MM.1S (cell line): ENCODE measurements around the gene RPL38.

ENCODE experiments used
- DNase-seq: peaks from one replicate; pipeline ENCODE4 v3.0.0-alpha.2; 2015
- H2AFZ ChIP-seq: fragments of 300-600 bp; sonication (generic); 2 replicates; pipeline ENCODE4 v1.6.0; 2016; ENCODE audit warnings: antibody characterized with exemption, low read length
- H3F3A ChIP-seq: fragments of 300-600 bp; sonication (generic); 2 replicates; pipeline ENCODE4 v1.6.1; 2016; ENCODE audit warnings: mild to moderate bottlenecking, antibody characterized with exemption, low read length, moderate library complexity, mixed read lengths; ENCODE audit not compliant: insufficient read depth
- H3K27ac ChIP-seq: fragments of 300-600 bp; sonication (generic); 2 replicates; pipeline ENCODE4 v1.5.1; 2016; ENCODE audit warnings: mild to moderate bottlenecking, low read length
- H3K27me3 ChIP-seq: fragments of 300-600 bp; sonication (generic); replicated peaks from 2 replicates; pipeline ENCODE4 v1.6.0; 2016; ENCODE audit warnings: low read length; ENCODE audit not compliant: insufficient read depth
- H3K36me3 ChIP-seq: fragments of 300-600 bp; sonication (generic); replicated peaks from 2 replicates; pipeline ENCODE4 v1.6.1; 2016; ENCODE audit warnings: mild to moderate bottlenecking, low read length, mixed read lengths; ENCODE audit not compliant: insufficient read depth
- H3K4me1 ChIP-seq: fragments of 300-600 bp; sonication (generic); 2 replicates; pipeline ENCODE4 v1.6.1; 2016; ENCODE audit warnings: low read length, mixed read lengths
- H3K4me2 ChIP-seq: fragments of 300-600 bp; sonication (generic); 2 replicates; pipeline ENCODE4 v1.6.0; 2016; ENCODE audit warnings: low read depth, low read length
- H3K4me3 ChIP-seq: fragments of 300-600 bp; sonication (generic); 2 replicates; pipeline ENCODE4 v1.5.1; 2016; ENCODE audit warnings: low read length, mixed read lengths
- H3K79me2 ChIP-seq: fragments of 300-600 bp; sonication (generic); 2 replicates; pipeline ENCODE4 v1.6.1; 2016; ENCODE audit warnings: mixed run types, low read length, mixed read lengths
- H3K9ac ChIP-seq: fragments of 300-600 bp; sonication (generic); 2 replicates; pipeline ENCODE4 v1.6.1; 2016; ENCODE audit warnings: low read length, mixed read lengths
- H3K9me2 ChIP-seq: fragments of 300-600 bp; sonication (generic); replicated peaks from 2 replicates; pipeline ENCODE4 v1.6.1; 2016; ENCODE audit warnings: mild to moderate bottlenecking, low read length, mixed read lengths; ENCODE audit not compliant: insufficient read depth
- H3K9me3 ChIP-seq: fragments of 300-600 bp; sonication (generic); replicated peaks from 2 replicates; pipeline ENCODE4 v1.6.1; 2016; ENCODE audit warnings: mild to moderate bottlenecking, low read length, mixed read lengths; ENCODE audit not compliant: insufficient read depth
- H4K20me1 ChIP-seq: fragments of 300-600 bp; sonication (generic); 2 replicates; pipeline ENCODE4 v1.6.1; 2016; ENCODE audit warnings: mild to moderate bottlenecking, low read length, moderate library complexity, mixed read lengths; ENCODE audit not compliant: insufficient read depth
- CTCF ChIP-seq: fragments of 300-600 bp; sonication (generic); IDR thresholded peaks from 2 replicates; pipeline ENCODE4 v1.5.1; 2016; ENCODE audit warnings: antibody characterized with exemption, low read length, mixed read lengths
- EZH2 ChIP-seq: fragments of 300-600 bp; sonication (generic); optimal IDR thresholded peaks from 2 replicates; pipeline ENCODE3; 2017; ENCODE audit warnings: low read depth, mild to moderate bottlenecking, antibody characterized with exemption, low read length, mixed read lengths
- EZH2phosphoT487 ChIP-seq: fragments of 300-600 bp; sonication (generic); IDR thresholded peaks from 2 replicates; pipeline ENCODE4 v1.6.1; 2018; ENCODE audit warnings: antibody characterized with exemption, low read length

Gene RPL38

DNA sequence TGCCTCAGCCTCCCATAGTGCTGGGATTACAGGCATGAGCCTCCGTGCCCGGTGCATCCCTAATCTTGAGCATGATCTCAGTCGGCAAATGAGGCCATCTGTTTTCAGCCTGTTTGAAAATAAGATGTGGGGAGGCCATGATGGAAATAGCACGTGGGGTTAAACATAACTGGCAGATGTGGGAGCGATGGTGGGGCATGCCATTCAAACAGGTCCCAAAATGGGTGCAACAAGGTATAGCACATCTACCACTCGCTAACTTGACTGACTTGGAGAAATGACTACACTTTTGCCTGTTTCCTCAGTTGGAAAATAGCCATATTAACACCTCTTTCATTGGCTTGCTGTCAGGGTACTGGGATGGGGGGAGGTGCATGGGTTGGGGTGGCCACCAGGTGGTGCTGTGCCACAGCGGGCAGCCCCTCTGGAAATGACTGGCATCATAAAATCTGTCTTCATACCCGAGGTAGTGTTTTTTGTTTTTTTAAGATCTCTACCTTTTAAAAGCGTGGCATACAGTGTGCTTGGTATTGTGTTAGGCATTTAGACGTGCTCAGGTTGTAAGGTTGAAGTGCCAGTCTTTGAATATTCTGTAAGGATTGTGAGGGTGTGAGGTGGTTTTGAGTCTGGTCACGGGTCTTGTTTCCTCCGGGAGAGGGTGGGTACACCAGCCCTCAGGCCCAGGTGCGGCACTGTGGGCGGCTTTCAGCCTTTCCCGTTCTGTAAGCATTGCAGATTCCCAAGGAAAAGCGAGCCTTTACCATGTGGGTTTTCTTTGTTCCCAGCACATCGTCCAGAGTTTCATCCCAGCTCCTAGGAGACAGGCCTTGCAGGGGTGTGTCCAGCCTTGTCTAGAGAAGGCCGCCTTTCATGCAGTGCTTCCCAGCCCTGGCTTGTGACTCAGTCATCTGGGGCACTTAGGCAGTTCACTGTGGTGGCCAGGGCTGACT, 7.0 kb downstream of the RPL38 start:
- Histone ChIP-seq H3K27me3 (peaks cover 10% of the 10 kb centered on the region), H3K4me3 (no peak overlapping the region), H3K36me3 (peaks cover 13% of the 10 kb centered on the region; the same call in 1 of the 2 replicates), H3K4me2 (peak overlapping the region; percentile 97; the same call in 1 of the 2 replicates), H3K9me3 (no peaks in the 10 kb centered on the region), H3K9ac (no peak overlapping the region), H3F3A (peaks cover 48% of the 10 kb centered on the region), H3K4me1 (peaks cover 14% of the 10 kb centered on the region; the same call in 1 of the 2 replicates), H3K9me2 (no peaks in the 10 kb centered on the region), H2AFZ (no peak overlapping the region), H4K20me1 (peaks cover 46% of the 10 kb centered on the region), H3K27ac (no peak overlapping the region), H3K79me2 (peaks cover 34% of the 10 kb centered on the region)
- DNase-seq = peak; percentile 45
- peak; percentile 95 for TF ChIP-seq CTCF
- no peak for TF ChIP-seq EZH2

DNA sequence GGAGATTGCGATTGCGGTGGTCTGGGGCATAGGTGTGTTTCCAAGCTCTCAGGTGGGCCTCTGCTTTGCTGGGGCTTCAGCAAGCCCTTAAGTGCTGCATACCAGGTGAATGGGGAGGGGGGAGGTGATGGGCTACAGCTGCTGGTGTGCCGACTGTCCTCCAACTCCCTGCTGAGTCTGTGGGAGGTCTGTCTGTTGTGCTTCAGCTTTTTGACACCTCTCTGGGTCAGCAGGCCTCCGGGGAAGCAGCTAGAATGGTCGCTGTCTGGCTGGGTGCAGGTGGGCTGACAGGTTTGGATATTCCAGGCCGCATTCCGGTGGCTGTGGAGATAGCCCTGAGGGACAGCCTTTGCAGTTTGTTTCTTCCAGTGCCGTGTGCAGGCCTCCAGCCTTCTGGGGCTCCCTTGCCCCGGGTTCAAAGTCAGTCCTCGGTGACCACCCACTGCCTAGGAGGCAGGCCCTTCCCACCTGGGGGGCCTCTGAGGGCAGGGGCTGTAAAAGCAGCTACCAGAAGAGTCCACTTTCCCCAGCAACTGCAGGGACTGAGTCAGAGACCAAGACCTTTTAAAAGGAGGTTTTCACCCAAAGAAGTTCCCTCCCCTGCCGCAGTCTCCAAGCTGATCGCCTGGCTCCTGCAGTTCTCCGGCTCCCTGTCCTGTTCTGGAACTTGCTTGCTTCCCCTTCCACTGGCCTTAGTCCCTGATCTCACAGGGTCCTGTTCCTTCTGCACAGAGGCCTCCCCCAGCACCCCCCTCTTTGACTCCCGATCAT, 7.8 kb downstream of the RPL38 start:
- Histone ChIP-seq H3F3A (peaks cover 48% of the 10 kb centered on the region), H2AFZ (no peak overlapping the region), H3K79me2 (peaks cover 25% of the 10 kb centered on the region), H3K4me2 (peak overlapping the region; percentile 97), H3K4me1 (peaks cover 10% of the 10 kb centered on the region; the same call in 1 of the 2 replicates), H4K20me1 (peaks cover 41% of the 10 kb centered on the region), H3K27ac (no peak overlapping the region), H3K4me3 (peak overlapping the region; percentile 63), H3K9ac (no peak overlapping the region), H3K36me3 (peaks cover 8% of the 10 kb centered on the region; the same call in 1 of the 2 replicates), H3K9me2 (no peaks in the 10 kb centered on the region), H3K27me3 (peaks cover 10% of the 10 kb centered on the region), H3K9me3 (no peaks in the 10 kb centered on the region)
- no peak for DNase-seq
- TF ChIP-seq EZH2phosphoT487 (no peak), EZH2 (no peak), CTCF (no peak)

DNA sequence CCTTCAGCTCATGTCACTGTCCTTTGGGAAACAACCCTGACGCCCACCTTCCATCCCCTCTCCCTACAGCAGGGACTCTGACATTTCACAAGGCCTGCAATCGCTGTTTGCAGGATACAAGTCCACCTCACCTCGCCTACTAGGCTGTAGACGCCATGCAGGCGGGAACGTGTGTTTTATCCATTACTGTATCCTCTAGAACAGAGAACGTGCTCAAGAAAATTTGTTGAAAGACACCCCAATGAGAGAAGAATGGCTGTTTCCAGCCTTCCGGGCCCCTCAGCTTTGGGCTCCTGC, 8.4 kb downstream of the RPL38 start:
- peak overlapping the region; percentile 97 for H3K4me2 ChIP-seq
- DNase-seq = no peak
- H3K27ac ChIP-seq = no peak overlapping the region
- peak overlapping the region; percentile 34; the same call in 1 of the 2 replicates for H3K9ac ChIP-seq
- peaks cover 10% of the 10 kb centered on the region; the same call in 1 of the 2 replicates for H3K4me1 ChIP-seq
- peaks cover 48% of the 10 kb centered on the region for H3F3A ChIP-seq
- H3K27me3 ChIP-seq = peaks cover 10% of the 10 kb centered on the region
- peaks cover 8% of the 10 kb centered on the region; the same call in 1 of the 2 replicates for H3K36me3 ChIP-seq
- H3K9me3 ChIP-seq = no peaks in the 10 kb centered on the region
- H3K4me3 ChIP-seq = peak overlapping the region; percentile 63
- H4K20me1 ChIP-seq = peaks cover 40% of the 10 kb centered on the region
- H2AFZ ChIP-seq = no peak overlapping the region
- no peak for TF ChIP-seq EZH2
- TF ChIP-seq CTCF = no peak
- no peak for TF ChIP-seq EZH2phosphoT487
- H3K9me2 ChIP-seq = no peaks in the 10 kb centered on the region
- peaks cover 20% of the 10 kb centered on the region for H3K79me2 ChIP-seq
